ENCODE measurements around the gene TOM1L2. TPM values are rescaled to one million over a fixed set of nuclear protein-coding genes. Genes with fewer than 3 reads are reported as not detected.
A peak's percentile ranks its signal among the peaks of the same experiment; 100 is the strongest.

The TOM1L2 gene
- total RNA-seq, 1 experiment from 2014 or later: 34.2 TPM

DNA sequence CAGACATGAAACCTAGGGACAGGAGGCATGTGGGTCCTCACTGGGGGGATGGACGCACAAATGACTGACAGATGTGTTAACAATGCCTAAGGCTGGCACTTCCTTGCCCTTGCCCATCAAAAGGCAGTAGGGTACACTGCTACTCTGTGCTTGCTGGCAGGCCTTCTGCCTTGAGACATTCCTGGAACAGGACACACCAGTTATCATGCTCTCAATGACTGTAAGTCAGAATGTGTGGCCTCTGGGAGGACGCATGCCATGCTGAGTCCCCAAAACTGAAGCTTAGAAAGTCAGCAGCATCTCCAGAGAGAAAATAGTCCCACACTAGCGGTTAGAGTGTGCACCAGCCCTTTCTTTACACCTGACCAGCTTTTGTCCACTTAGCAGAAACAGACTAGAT is 119.3 kb downstream of the TOM1L2 start:
- BruUV-seq (replicated peaks): no TSS peak
- DNase-seq (ENCODE audit: unreplicated experiment): no peak
- Mint-ChIP-seq H3K27ac (ENCODE audit: low read depth, unreplicated experiment) (no peak overlapping the region), H3K36me3 (ENCODE audit: insufficient read depth, unreplicated experiment) (peaks cover 22% of the 10 kb centered on the region), H3K27me3 (ENCODE audit: insufficient read depth, unreplicated experiment) (no peaks in the 10 kb centered on the region), H3K4me1 (ENCODE audit: insufficient read depth, unreplicated experiment) (peaks cover 6% of the 10 kb centered on the region), H3K9me3 (ENCODE audit: unreplicated experiment) (no peaks in the 10 kb centered on the region), H3K4me3 (ENCODE audit: unreplicated experiment) (no peak overlapping the region)
- intact Hi-C loops (cut with micrococcal nuclease): no loop called here
- CTCF ChIA-PET: interaction anchor here (1.2 to 2.2 kb wide), 3 partner anchors 8 to 15 kb away, joined by 3 to 7 read pairs (median 3); no protein-coding TSS in a partner anchor
- TF ChIP-seq, protein P1, sequence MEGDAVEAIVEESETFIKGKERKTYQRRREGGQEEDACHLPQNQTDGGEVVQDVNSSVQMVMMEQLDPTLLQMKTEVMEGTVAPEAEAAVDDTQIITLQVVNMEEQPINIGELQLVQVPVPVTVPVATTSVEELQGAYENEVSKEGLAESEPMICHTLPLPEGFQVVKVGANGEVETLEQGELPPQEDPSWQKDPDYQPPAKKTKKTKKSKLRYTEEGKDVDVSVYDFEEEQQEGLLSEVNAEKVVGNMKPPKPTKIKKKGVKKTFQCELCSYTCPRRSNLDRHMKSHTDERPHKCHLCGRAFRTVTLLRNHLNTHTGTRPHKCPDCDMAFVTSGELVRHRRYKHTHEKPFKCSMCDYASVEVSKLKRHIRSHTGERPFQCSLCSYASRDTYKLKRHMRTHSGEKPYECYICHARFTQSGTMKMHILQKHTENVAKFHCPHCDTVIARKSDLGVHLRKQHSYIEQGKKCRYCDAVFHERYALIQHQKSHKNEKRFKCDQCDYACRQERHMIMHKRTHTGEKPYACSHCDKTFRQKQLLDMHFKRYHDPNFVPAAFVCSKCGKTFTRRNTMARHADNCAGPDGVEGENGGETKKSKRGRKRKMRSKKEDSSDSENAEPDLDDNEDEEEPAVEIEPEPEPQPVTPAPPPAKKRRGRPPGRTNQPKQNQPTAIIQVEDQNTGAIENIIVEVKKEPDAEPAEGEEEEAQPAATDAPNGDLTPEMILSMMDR (IDR thresholded peaks at IDR 0.05; ENCODE audit: unreplicated experiment): no peak
- POLR2A ChIA-PET: interaction anchor here (0.6 to 5.3 kb wide), 4 partner anchors 11 to 144 kb away, joined by 3 to 31 read pairs (median 8); partner anchors contain the start of gene SREBF1

DNA sequence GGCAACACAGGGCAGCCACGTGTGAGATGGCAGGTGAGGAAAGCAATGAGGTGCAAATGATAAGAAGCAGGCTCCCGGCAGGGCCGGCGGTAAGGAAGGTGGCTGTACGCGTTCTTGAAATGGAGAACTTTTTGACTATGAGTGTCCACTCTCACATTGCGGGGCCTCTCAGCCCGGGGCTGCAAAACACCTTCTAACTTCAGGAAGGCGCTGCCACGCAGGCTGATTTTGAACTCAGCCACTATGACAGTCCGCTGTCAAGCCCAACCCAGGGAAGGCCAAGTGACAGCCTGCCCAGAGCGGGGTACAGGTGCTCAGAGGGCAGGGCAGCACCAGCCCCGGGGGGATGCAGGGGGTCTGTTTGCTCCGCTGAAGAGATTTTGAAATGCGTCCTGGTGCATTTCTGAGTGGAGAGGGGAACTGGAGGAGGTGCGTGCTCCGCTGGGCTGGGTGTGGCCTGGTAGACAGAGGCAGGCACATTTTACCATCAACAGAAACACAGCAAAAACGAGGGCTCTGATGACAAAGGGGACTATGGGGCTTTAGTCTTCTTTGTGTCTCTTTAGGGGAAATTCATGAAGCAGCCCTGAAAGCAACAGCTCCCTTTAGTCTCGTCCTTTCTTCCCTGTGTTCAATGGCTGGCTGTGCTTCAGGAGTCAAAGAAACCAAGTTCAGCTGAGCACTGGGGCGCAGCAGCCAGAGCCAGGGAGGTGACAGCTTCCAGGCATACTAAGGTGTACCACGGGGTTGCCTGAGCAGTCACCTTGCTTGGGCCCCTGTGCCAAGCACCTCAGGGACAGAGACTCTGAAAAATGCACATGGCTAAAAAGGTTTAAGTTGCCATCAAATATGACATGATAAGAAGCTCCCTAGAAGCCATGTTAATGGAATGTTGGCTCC is 120.8 kb downstream of the TOM1L2 start:
- H3K9me3 Mint-ChIP-seq (ENCODE audit: unreplicated experiment): no peaks in the 10 kb centered on the region
- intact Hi-C loops (cut with micrococcal nuclease): no loop called here
- H3K27me3 Mint-ChIP-seq (ENCODE audit: insufficient read depth, unreplicated experiment): no peaks in the 10 kb centered on the region
- CTCF ChIA-PET: interaction anchor here (0.6 to 1.4 kb wide), 4 partner anchors 9 to 120 kb away, joined by 3 read pairs; no protein-coding TSS in a partner anchor
- POLR2A ChIA-PET: interaction anchor here (0.7 to 5.3 kb wide), 4 partner anchors 11 to 14 kb away, joined by 3 to 31 read pairs (median 10); partner anchors contain the start of gene SREBF1
- H3K4me3 Mint-ChIP-seq (ENCODE audit: unreplicated experiment): no peak overlapping the region
- no peak overlapping the region for H3K27ac Mint-ChIP-seq (ENCODE audit: low read depth, unreplicated experiment)
- TF ChIP-seq, protein P1 (IDR thresholded peaks at IDR 0.05; ENCODE audit: unreplicated experiment): no peak
- peaks cover 24% of the 10 kb centered on the region for H3K36me3 Mint-ChIP-seq (ENCODE audit: insufficient read depth, unreplicated experiment)
- BruUV-seq (replicated peaks): no TSS peak
- H3K4me1 Mint-ChIP-seq (ENCODE audit: insufficient read depth, unreplicated experiment): peaks cover 6% of the 10 kb centered on the region
- DNase-seq (ENCODE audit: unreplicated experiment): no peak

DNA sequence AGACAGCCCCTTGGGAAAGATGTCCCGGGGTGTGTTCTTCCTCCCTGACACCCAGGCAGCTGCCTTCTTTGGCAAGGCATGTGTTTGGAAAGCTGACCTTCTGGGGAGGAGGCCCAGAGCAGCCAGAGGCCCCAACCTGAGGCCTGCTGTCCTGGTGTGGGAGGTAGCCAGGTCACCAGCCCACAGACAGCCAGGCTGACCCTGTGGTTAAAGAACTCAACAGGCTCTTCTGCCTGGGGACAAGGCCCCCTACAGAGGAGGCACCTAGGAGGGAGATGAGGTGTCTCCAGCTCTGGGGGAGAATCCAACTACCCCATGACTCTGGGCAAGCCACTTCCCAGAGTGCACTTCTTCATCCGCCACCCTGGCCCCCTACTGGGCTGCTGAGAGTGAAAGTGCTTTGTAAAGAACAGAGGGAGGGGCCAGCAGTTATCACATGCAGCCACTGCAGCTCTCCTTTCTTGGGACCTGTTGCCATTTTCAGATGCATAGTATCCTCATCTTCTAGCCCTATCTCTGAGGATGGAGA is 122.3 kb downstream of the TOM1L2 start:
- POLR2A ChIA-PET: interaction anchor here (1.8 to 4.5 kb wide), 2 partner anchors 9 to 13 kb away, joined by 6 to 15 read pairs; partner anchors contain the start of gene SREBF1
- intact Hi-C loops (cut with micrococcal nuclease): no loop called here
- Mint-ChIP-seq H3K27ac (ENCODE audit: low read depth, unreplicated experiment) (no peak overlapping the region), H3K27me3 (ENCODE audit: insufficient read depth, unreplicated experiment) (no peaks in the 10 kb centered on the region), H3K4me3 (ENCODE audit: unreplicated experiment) (no peak overlapping the region), H3K4me1 (ENCODE audit: insufficient read depth, unreplicated experiment) (peaks cover 5% of the 10 kb centered on the region), H3K9me3 (ENCODE audit: unreplicated experiment) (no peaks in the 10 kb centered on the region), H3K36me3 (ENCODE audit: insufficient read depth, unreplicated experiment) (peaks cover 24% of the 10 kb centered on the region)
- CTCF ChIA-PET: interaction anchor here (1.1 kb wide), 1 partner anchor 9 kb away, joined by 4 read pairs; no protein-coding TSS in a partner anchor
- peak; percentile 61 for DNase-seq (ENCODE audit: unreplicated experiment)
- no TSS peak for BruUV-seq (replicated peaks)
- TF ChIP-seq, protein P1 (IDR thresholded peaks at IDR 0.05; ENCODE audit: unreplicated experiment): no peak

Measured in MCF 10A (cell line).